HG02571 (cell line): ENCODE results near the gene GALNT9.
"Not testable (repeated sequence)": the region's sequence is repeated elsewhere in the genome, so short reads cannot be mapped to it uniquely, and the experiment has no call there.

ENCODE experiments used
- ATAC-seq: cut with Tn5 transposase; IDR thresholded peaks from one replicate; pipeline ENCODE4 v1.9.1; 2021; ENCODE audit warnings: mild to moderate bottlenecking, moderate library complexity; ENCODE audit not compliant: unreplicated experiment

Gene GALNT9

DNA sequence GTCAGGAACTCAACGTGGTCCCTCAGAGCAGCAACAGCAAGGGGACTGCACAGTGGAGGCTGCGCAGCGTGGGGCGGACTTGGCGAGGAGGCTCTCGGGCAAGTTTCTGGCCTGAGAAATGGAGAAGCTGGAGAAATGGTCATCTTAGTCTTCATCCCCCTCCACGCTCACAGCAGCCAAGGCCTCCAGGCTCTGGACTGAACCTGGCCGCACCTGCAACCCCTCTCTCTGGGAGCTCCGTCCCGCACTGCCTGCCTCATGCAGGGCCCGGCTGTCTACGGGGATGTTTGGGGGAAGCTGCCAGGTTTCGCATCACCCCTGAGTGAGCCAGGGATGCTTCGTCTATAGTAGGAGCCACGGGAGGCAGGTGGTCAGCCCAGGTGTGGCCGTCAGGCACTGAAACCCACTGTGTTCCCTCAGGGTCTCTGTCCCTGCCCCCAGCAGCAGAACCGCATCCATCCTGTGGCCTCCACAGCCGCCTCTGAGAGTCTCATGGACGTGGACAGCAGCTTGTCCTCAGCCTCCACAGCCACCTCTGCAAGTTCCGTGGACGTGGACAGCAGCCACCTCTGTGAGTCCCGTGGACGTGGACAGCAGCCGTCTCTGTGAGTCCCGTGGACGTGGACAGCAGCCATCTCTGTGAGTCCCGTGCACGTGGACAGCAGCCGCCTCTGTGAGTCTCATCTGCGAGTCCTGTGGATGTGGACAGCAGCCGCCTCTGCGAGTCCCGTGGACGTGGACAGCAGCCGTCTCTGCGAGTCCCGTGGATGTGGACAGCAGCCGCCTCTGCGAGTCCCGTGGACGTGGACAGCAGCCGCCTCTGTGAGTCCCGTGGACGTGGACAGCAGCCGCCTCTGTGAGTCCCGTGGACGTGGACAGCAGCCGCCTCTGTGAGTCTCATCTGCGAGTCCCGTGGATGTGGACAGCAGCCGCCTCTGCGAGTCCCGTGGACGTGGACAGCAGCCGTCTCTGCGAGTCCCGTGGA lies 29.1 kb upstream of the GALNT9 start:
- ATAC-seq: not testable (repeated sequence)

DNA sequence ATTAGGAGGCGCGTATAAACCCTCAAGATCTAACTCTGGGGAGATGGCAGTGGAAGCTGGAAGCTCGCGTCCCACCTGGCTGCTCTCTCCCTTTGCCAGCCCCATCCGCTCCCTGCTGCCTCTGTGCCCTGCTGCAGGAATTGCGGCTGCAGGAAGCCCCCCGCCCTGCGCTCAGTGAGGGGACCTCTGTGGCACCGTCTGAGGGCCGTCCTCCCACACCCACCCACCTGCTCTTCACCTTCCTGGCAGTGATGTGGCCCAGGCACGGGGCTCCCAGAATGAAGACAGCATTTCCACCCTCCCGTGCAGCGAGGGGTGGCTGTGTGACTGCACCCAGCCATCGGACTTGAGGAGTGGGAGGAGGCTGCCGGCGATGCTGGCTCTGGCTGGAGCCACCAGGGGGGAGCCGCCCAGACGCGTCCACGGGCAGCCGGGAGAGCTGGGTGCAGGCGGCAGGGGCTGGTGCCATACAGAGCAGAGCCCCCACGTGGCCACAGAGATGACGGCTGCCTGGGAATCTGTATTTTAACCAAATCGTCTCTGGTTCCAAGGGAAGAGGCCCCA lies 28.3 kb upstream of the GALNT9 start:
- ATAC-seq: no peak

DNA sequence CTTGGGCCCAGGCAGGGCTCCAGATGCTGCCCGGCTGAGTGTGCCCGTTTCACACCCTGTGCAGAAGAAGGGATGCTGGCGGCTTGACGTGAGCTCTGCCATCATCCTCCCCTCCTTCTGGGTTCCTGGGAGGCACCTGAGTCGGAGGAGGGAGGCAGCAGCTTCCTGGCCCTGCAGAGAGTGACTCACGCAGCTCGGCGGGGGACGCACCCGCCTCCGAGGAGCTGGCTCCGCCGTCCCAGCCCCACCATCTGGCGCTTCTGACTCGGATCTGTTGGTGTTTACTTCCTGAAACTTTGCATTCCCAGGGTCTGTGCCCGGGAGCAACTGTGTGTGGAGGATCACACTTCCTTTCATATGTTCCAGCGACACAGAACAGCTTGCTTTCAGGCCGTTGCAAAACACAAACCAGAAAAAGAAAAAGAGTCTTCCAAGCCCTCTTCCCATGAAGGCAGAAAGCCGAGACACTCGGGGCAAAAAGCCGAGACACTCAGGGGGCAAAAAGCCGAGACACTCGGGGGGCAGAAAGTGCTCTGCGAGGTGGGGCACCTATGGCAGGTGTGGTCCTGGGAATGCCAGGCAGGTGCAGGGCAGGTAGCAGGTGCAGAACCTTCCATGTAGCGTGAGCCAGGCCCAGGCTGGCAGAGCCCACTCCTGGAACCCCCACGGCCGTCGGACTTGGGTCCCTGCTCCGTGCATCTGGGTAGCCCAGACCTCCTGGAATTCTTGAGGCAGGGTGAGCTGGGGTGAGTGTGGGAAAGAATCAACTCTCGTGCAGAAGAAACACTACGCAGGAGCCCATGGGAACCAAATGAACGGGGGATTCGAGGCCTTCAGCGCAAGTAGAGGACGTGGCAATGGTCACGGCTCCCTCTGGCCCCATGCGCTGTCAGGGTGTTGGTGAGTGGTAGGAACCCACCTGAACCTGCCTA lies 27.6 kb upstream of the GALNT9 start:
- ATAC-seq: no peak

DNA sequence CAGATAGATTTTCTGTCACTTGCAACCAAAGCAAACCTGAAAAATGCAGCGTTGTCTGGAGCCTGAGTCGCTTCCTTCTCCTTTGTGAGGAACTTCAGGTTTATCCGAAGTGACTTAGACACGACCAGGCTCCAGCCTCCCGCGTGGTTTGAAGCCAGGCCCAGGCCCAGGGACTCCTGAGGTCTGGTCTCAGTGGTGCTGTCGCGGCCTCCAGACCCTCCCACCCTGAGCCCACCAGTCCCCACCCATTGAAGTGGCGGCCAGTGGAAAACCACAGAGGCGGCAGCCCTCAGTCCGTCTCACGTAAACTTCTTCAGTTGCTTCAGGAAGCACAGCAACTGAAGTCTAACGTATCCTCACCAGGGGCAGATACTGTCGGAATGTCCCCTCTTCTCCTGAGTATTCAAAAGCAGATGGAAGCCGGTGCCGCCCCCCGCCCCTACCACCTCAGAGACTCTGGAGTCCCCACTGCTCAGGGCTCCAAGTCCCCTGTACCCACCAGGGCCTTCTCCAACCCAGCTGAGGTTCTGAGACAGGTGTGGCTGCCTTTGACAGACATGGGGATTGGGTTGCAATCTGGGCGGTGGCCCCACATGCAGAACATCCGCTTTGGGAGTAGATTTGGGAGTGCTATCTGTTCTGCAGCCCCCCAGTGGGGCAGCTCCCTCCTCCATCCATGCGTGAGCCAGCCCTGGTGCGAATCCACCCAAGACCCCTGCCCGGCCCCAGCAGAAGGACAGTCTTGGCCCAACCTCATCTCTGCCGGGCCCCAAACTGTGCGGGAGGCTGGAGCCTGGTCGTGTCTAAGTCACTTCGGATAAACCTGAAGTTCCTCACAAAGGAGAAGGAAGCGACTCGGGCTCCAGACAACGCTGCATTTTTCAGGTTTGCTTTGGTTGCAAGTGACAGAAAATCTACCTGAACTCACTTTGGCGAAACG lies 26.6 kb upstream of the GALNT9 start:
- ATAC-seq: no peak

DNA sequence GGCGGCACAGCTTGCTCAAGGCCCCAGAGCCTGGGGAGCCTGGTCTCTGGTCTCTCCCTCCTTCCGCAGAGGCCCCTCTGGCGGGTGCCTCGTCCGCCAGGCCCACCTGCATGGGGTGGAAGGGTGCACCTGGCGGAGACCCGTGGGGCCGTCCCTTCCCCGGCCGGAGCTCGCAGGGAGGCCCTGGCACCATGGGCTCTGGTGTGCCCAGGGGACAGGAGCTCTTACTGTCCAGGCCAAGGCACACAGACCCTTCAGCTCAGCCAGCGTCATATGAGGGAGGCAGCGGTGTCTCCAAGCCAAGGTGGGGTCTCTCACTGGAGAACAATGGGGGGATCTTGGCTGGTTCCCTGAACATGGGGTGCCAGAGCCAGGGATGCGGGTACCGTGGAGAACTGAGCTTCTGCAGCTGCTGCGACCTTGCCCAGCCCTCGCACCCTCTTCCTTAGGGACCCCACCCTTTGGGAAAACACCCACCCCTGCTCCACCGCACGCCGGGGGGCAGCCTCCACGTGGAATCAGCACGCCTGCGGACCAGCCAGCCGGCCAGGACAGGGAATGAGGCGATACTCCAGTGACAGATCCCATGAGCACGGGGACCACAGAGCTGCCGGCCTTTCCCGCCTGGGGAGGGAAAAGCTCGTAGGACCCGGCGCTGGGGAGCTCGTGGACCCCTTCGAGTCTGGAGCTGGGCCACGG lies 25.7 kb upstream of the GALNT9 start:
- ATAC-seq: no peak

DNA sequence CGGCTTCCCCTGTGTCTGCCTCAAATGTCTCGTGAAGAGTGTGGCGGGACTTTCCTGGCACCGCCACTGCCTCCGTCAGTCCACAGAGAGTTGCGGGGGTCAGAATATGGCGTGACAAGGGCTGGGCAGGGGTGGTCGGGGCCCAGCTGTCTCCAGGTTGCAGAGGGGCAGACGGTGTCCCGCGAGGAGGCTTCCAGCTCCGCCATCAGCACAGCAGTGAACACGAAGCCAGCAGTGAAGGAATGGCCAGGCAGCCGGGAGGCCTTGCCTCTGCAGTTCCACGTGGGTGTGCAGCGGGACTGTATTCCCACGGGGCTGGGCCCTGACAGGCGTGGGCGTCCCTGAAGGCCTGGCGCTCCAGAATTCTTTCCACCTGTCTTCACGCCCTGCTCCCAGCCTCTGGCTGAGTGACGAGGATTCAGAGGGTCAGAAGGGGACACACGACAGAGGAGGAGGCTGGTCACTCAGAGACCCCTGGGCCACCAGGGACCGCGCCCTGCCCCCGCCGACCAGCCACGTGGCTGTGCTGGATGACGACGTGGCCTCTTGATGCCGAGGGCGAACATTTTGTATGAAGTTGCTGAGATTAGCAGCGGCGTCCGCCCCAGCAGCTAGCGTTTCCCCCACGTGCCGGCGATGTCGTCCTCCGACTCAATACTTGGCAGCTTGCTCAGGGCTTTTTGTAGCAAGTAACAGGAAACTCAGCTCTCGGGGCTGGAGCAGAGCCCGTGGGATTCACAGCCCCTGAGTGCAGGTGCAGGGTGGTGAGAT lies 25.0 kb upstream of the GALNT9 start:
- ATAC-seq: no peak

DNA sequence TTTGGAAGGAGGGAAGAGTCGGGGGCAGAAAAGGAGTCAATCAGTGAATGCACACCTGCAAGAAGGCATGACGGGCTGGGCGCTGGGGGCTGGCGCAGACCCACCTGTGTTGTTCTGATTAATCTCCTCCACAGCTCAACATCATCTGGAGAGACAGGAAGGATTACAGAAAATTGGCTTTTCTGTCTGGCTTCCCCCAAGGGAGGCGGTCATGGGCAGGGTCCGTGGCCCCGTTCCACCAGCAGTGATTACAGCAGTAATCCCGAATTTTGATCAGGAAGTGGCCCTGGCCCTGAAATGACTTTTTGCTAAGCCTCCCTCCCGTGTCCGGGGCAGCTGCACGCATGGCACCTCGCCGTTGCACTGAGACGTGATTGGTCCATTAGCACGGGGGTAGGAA lies 24.4 kb upstream of the GALNT9 start:
- ATAC-seq: no peak

DNA sequence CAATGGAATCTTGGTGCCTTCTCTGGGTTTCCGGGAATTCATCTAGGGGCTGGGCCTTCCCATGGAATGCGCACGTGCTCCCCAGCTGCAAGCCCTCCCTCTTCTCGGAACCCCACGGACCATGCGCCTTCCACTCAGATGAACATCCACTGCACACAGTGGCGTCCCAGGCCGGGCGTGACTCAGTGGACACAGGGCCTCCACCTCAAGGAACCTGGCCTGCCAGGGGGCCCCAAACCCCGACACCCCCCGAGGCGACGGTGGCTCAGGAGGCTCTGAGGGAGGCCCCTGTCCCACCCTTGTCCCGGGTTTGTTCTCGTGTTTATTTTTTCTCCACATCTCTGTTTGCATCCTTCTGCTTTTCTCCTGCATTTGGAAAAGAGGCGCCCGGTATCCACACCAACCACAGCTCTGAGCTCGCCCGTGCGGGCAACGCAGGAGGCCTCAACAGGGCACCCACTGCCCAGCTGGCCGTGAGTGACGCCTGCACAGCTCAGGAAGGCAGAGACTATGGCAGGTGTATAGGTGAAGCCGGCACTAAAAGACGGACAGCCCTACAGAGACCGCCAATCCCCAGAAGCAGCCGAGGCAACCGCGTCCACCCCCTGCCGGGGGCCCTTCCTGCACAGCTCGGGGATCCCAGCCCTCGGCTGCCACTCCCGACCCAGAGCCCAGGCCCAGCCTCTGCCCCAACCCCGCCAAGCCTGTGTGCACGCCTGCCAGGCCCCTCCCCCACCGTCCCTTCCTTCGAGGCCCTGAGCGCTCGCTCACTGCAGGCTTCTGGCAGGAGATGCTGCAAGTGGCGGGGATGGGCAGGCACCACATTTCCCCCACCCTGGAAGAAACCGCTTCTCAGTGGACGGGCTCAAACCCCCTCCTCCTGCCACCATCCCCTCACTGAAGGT lies 23.8 kb upstream of the GALNT9 start:
- no peak for ATAC-seq

DNA sequence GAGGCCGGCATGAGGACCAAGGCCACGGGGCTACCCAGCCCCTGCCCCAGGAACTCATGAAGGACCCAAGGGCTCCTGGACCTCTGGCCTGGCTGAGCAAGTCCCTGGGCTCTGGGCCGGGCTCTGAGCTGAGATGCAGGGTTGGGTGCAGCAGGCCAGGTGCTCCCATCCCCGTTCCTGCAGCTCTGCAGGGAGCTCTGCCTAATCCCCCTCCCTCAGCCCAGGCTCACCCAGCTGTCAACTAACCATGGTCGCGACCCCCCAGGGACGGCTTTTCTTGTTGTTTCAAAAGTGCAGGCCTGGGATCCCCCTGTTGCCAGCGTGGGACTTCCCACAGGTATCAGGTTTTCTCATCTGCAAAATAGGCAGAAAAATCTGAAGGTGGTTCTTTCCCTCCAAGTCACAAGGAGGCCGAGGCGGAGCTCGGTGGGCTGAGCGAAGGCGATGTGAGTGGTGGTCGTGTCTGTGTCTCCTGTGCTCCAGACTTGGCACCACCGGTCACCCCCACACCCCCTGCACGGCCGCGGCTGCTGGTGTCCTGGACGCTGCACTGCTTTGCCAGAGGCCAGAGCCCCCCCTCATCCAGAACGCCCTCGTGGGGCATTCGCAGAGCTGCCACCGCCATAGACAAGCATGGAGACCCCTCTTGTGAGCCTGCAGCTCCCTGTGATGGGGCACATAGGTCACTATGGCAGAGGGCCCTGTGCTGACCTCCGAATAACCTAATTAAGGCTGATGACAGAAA lies 22.5 kb upstream of the GALNT9 start:
- ATAC-seq: no peak

DNA sequence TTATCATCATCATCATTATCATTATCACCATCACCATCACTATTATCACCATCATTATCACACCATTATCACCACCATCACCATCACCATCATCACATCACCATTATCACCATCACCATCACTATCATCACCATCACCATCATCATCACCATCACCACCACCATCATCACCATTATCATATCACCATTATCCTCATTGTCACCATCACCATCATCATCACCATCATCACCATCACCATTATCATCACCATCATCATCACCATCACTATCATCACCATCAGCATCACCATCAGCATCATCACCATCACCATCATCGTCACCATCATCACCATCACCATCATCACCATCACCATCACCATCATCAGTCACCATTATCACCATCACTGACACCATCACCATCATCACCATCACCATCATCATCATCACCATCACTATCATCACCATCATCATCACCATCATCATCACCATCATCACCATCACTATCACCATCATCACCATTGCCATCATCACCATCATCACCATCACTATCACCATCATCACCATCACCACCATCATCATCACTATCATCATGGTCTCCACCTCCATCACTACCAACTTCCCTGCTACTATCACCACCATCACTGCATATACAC lies 20.2 kb upstream of the GALNT9 start:
- no peak for ATAC-seq

DNA sequence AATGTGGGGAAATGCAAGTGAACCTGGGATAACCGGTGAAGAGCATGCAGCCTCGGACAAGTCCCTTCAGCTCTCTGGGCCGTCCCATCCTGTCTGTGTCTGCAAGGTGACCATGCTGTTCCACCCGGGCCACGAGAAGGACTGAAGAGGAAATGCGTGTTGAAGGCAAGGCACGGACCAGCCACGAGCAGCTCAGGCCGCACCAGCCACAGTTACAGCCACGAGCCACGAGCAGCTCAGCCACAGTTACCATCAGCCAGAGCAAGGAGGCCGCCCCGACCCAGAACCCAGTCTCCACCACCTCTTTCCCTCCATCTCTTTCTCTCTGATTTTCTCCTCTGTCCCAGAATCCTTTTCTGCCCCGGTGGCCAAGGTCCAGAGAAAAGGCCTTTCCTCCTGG lies 18.8 kb upstream of the GALNT9 start:
- ATAC-seq: no peak

DNA sequence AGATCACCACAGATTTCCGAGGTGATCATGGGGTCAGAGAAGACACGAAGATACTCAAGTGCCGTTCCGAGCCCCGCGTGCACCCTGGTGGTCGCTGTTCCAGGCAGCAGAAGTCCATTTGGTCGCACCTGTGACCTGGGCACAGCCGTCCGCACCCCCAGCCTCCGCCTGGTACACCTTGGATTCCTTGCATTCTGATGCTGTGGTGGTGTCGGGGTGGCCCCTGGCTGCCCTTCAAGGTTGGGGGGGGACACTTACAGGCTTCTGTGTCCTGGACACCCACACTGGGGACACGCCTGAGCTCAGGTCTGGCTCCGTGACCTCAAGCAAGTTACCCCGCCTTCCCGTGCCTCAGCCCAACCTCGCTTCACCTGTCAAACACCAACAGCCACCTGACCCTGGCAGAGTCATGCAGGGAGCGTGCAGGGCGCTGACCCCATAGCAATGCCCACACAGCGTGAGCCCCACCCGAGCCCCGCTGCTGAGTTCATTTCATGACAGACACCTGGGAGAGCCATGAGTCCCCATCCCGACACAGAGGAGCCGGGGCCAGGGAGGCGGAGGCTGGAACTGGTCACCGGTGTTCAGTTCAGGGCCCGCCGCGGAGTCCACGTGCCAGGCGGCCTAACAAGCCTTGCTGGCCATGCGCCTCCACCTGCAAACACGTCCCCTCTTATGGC lies 17.9 kb upstream of the GALNT9 start:
- ATAC-seq: no peak

DNA sequence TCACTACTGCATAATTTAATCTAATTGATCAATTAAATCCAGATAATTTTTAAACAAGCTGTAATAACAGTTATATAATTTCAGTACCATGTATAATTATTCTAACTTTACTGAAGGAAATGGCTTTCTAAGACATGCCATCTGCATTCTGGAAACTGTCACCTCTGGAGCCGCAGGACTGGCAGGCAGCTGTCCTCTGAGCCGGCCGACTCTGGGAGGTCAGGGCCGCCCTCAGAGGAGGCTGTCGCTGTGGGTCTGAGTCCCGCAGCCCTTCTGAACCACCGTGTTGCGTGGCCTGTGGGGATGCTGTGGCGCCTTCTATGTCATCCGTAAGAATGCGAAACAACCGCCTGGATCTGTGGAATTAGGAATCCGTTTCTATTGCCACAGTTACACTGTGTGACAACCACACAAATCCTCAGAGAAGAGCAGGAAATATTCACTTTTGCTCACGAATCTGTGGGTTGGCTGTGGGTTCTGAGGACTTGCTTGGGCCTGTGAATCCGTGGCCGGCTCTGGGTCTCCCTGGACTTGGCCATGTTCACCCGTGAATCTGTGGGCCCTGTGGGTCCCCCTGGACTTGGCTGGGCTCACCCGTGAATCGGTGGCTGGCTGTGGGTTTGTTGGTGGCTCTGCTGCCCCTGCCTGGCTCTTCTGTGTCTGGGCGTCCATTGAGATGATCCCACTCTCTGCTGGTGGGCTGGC lies 17.2 kb upstream of the GALNT9 start:
- ATAC-seq: no peak

DNA sequence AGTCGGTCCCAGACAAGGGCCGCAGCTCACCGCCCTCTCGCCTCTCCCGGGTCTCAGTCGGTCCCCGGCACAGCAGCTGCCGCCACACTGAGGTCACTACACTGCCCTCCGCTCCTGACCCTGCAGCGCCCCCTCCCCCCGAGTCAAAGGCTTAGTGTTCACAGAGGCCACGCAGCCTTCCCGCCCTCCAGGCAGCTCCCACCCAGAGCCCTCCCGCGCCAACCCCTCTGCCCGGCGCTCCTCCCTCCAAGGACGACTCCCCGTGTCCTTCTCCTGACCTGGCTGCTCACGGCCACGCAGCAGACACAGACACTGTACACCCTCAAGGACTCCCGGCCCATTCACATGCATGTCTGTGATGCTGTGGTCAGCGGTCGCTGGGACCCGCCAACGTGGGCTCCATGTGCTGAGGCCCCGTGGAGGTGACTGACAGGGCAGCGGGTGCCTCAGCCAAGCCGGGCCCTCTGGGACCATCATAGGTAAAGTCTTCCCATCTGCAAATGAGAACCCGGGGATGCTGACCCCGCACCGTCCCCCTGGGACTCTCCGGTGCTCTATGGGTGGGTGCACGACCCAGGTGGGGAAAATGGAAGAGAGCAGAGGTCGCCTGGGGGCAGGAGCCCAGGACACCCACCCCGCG lies 16.3 kb upstream of the GALNT9 start:
- ATAC-seq: no peak

DNA sequence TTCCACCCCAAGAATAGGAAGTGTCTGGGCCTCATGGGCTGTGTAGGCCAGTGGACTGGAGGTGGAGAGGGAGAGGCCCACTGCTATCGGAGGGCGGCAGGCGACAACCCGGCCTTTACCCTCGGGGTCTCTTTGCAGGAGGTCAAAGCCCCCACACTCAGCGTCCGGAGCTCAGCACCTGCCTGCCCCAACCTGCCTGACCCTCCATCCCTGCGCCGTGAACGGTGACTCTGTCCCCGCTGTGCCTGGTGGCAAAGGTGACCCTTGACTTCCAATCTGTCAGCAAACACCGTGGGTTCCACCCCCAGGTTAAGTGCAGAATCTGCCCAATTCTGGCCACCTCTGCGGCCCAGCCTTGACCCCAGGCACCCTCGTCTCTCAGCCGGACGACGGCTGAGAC lies 15.7 kb upstream of the GALNT9 start:
- ATAC-seq: no peak
